Stimulated activated naive CD4-positive, alpha-beta T cell treated with Interleukin-2 at 50 U/mL for 16 hours (primary cell): ENCODE results near the gene NANOS3.
"Not testable (repeated sequence)": the region's sequence is repeated elsewhere in the genome, so short reads cannot be mapped to it uniquely, and the experiment has no call there.

ENCODE experiments used
- DNase-seq: peaks from one replicate; lab custom pipeline; 2025; lab: John Stamatoyannopoulos, UW

The NANOS3 gene

DNA sequence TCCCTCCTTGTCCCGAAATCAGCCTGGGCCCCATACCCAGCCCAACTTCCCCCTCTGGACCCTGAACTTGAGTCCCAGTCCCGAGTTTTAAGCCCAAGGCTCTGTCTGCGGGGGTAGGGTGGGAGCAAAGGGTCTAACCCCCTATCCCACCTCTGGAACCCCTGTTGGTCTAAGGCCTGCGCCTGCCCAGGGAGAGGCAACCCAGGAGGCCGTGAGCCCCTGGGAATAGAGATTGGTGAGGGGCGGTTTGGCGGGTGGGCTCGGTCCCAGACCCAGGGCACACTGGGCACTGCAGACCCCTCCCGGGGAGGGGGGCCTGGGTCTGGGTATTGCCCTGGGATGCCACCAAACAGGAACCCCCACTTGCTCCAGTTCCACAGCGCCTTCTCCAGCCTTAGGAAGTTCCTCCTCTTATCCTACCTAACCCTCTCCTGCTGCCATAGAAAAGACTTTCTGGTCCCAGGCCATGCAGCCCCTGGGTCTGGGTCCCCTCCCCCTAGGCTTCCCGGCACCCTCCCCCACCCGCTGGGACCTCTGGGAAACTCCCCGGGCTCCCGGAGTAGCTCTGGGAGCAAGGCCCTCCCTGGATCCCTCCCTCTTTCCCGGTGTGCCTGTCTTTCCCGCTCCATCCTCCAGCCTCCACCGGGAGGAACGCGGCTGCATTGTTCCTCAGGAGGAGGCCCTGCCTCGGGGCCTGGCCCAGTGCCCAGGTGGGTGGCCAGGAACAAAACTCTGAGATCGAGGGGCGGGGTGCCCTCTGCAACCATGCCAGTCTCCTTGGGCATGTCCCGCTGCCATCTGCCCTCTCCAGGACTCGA is 33.6 kb upstream of the NANOS3 start:
- no peak for DNase-seq

DNA sequence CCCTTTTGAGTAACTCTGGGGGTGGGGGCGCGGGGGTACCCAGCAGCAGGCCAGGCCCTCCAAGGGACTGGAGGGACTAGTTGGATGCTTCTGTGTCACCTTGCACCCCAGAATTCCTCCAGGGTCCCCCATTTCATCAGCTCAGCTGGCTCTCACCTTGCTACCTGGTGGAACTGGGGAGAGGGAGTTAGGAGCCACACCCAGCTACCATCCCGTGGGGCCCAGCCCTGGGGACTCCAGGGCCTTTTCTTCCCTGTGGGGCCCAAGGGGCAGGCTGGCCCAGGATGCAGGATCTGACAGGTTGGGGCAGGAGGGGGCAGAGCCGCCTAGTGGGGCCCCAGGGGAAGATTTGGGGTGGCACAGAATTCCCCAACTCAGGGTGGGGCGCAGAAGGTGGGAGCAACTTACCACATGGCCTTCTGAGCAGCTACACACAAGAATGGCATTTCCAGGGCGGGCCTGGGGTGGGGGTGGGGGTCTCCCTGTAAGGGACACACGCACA is 32.8 kb upstream of the NANOS3 start:
- DNase-seq: no peak

DNA sequence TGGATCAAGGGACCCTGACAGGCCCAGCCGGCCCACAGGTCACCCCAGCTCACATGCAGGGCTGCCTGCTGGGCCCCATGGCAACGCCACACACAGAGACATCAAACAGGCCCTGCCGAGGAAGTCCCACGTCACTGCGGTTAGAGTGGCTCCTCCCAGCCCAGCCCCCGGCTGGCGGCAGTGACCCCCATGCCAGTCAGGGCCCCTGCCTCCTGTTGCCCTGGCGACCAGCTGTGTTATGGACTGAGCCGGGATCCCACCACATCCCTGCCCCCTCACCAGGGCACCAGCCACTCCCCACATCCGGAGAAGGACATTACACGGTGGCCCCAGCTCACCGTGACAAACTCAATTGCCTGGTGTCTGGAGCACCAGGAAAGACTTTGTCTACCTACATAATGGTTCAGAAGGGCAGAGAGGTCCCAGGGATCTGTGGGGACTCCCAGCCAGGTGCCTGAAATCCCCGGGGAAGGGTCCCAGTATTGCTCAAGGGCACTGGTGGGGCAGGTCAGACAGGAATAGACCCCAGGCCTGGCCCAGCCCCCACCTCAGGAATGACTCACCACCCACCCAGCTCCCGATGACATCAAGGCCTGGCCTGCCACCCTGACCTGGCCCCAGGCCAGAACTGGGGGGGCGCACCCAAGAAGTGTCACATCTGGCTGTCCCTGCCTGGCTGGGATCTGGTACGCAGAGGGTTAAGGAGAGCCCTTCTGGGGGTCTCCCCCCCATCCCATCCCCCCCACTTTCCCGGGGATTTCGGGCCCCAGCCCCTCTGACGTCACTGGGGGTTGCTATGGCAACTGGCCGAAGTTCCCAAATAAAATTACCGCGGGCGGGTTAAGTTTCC is 30.2 kb upstream of the NANOS3 start:
- peak; percentile 94 for DNase-seq

DNA sequence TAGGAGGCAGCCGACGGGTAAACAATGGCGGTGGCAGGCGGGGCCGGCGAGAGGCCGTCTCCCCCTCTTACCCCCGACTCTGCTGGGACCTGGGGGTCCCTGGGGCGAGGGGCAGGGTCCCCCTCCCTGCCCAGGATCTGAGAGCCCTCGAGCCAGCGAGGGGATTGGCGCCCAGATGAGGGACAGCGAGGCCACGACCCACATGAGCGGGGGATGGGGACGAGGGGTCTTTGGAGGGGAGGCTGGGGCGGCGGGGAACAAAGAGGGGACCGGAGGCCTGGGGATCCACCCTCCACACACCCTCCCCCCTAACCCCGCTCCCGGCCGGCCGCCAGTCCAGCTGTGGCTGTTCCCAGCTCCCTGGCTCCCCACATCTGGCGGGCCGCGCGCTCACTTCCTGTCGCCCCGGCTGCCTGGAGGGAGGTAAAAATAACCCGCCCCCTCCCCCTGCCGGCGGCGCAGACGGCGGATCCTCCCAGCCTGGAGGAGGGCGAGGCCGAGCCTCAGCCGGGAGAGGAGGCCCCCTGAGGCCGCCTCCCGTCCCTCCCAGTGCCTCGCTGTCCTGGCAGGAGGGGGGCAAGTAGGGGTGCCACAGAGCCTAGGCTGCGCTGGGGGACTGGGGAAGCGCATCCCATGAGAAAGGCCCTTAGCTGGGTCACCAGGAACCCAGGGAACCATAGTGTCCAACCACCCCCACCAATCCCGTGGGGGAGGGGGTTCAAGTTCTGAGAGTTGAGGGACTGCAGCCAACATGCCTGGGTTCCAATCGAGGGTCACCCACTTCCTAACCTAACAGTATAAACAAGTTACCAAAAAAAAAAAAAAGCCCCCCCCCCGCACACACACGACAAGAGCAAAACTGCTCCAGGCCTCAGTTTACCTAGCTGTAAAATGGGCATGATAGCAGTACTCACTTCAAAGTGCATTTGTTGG is 29.3 kb upstream of the NANOS3 start:
- DNase-seq: peak; percentile 81

DNA sequence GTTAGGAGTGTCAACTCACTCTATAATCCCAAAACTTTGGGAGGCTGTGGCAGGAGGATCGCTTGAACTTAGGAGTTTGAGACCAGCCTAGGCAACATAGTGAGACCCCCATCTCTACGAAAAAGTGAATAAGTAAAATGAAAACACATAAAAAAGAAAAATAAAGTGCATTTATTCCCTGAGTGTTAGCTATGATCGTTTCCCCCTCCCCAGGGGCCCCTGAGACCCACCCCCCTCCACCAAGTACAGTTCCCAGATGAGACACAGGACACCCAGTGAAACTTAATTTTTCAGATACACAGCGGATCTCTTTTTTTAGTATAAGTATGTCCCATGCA is 28.6 kb upstream of the NANOS3 start:
- DNase-seq: no peak

DNA sequence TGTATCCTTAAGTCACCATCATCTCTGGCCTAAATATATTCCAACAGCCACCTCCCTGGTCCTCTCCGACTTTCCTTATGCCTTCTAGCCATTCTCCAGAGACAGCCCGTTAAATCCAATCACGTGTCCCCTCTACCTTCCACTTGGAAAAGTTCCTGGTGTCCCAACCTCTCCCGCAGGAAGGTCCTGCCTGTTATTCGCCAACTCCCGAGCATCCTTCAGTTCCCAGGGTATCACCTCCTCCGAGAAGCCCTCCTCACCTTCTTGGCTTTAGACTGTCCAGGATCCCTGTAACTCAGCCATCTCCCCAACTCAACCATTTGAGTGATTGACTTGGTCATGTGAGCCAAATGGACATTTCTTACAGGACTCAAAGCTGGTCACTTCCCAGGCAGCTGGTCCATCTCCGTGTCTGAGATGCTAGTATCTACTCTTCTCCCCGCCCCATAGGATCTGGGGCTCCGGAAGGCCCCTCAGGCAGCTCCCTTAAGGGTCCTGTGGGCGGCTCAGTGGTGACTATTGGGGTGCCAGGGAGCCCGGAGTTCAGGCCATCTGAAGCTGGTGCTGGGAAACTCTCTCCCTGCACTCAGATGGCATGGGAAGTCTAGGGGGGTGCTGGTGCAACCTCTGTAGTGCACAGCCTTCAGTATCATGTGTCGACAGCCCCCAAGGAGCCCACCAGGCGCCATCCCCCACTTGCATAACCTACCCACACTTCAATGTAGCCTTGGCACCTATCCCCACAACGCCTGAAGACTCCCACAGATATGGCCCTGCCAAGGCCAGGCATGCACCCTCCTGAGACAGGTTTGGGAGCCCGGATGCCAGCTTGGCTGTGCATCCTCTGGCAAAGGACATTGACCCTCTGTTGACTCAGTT is 27.9 kb upstream of the NANOS3 start:
- DNase-seq: no peak

DNA sequence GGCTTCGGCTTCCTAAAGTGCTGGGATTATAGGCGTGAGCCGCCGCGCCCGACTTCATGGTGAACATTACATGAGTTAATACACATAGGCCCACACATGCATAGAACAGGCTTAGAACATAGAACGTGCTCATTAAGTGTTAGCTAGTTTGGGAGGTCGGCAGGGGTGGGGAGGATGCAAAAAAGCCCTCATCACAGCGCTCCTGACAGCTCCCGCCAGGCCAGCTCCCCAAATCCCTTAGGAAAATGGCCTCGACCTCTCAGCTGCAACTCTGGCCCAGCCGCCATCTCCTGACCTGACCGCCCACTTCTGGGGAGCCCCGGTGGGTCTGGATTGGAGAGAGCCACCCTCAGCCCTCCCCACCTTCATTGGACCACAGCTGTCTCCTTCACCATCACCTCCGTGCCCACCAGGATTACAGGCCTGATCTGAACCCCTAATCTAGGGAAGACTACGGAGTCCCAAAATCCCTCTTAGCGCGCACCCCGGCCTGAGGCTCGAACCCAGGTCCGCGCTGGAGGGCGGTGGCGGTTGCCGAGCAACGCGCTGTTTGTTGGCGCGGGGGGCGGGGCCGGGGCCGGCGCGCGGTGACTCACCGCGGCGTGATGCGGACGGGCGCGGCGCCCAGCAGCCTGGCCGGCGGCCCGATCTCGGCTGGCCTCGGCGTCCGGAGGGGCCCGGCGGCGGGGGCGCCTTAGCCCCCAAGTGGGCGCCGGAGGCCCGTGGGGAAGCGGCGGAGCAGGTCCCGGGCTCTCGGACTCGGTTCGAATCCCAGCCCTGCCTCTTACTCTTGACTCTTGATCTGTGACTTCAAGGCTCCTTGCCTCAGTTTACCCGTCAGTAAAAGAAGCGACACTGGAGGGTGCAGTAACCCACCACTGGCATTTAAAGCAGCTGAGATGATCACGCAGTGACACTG is 26.7 kb upstream of the NANOS3 start:
- DNase-seq: peak; percentile 59

DNA sequence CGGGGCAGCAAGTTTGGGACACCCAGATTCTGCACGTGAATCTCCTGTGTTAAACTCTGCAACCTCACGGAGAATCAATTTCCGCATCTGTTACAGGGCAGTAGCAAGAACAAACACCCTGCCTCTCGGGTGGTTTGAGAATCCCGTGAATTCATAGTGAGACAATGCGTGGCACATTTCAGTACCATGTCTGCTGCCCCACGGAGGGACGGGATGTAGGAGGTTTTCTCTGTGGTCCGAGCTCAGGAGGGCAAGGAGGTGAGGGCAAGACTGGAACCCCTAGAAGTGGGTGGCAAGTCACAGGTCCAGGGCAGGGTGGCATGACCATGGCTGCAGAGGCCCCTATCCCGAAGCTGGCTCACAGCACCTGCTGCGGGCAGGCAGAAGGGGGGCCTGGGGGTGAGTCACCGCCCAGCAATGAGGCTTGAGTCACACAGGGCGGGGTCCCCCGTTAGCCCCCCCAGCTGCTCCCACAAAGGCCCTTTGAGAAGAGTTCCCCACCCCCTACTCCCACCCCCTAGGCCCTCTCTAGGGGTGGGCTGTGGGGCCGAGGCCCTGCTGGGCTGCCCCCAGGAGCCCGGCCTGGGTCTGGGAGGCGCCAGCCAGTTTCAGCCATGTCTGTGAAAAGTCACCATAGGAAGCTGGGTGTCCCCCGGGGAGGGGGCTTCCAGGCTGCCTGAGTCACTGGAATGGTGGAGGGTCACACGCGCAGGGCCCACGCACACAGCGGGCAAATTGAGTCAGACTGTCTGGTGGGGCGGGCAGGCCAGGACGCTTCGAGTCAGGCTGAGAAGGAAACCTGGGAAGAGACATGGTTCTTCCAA is 25.8 kb upstream of the NANOS3 start:
- peak; percentile 63 for DNase-seq

DNA sequence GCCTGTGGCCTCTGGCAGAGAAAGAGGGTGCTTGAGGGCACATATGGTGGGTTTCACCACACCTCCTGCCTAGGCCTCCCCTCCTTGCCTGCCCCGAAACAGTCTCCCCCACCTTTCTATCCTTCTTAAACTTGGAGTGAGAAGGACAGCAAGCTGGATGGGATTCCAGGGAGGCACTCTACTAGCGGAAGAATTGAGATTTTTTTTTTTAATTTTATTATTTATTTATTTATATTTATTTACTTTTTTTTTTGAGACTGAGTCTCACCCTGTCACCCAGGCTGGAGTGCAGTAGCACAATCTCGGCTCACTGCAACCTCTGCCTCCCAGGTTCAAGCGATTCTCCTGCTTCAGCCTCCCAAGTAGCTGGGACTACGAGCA is 25.2 kb upstream of the NANOS3 start:
- not testable (repeated sequence) for DNase-seq

DNA sequence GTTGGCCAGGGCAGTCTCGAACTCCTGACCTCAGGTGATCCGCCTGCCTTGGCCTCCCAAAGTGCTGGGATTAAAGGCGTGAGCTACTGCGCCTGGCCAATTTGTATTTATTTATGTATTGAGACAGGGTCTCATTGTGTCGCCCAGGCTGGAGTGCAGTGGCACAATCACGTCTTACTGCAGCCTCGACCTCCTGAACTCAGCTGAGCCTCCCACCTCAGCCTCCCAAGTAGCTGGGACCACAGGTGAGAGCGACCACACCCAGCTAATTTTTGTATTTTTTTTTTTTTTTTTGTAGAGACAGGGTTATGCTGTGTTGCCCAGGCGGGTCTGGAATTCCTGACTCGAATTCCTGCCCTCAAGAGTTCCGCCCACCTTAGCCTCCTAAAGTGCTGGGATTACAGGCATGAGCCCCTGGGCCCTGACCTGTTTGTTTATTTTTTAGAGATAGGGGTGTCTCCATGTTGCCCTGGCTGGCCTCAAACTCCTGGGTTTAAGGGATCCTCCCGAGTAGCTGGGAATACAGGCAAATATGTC is 24.7 kb upstream of the NANOS3 start:
- DNase-seq: not testable (repeated sequence)

DNA sequence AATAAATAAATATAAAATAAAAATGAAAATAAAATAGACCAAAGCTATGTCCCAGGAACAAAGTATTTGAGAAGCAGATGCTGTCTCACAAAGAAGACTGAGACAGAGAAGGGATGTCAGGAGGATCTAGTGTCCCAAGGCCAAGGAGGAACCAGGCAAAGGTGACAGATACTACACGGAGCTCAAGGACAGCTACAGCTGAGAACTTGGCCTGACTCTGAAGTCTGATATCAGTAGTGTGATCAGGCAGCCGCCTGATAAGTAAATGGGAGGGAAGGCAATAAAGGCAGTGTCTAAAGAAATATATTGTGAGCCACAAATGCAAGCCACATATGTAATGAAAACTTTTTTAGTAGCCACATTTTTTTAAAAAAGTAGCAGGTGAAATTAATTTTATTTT is 20.4 kb upstream of the NANOS3 start:
- no peak for DNase-seq

DNA sequence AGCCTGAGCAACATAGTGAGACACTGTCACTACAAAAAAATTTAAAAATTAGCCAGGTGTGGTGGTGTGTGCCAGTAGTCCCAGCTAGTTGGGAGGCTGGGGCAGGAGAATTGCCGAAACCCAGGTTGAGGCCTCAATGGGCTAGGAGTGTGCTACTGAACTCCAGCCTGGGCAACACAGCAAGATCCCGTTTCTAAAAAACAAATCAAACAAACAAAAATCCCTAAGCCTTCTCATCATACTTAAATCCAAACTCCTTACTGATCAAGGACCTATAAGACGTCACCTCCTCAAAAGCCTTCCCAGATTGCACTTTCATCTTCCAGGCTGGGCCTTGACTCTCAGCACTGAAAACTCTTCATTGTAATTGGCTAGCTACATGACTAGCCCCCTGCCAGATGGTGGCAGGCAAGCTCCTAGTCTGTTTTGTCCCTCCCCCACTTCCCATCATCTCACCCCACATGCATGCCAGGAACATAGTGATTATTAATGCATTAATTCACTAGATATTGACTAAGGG is 17.5 kb upstream of the NANOS3 start:
- DNase-seq: no peak

DNA sequence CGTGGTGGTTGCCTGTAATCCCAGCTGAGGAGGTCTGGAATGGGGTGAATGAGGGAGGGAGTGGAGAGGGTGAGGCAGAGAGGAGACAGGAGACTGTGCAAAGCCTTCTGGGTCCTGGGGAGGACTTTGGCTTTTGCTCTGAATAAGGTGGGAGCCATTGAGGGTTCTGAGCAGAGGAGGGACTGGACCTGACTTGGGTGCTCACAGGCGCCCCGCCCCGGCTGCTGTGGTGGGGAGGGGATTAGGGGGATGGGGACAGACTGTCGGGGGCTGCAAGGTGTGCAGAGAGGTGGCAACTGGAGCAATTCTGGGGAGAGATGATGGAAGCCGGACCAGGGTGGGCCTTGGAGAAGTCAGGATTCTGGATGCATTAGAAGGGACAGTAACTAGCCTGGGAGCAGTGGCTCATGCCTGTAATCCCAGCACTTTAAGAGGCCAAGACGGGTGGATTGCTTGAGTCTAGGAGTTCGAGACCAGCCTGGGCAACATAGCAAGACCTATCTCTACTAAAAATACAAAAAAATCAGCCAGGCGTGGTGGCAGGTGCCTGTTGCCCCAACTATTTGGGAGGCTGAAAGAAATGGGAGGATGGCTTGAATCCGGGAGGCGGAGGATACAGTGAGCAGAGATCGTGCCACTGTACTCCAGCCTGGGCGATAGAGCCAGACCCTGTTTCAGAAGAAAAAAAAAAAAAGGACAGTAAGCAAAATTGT is 16.1 kb upstream of the NANOS3 start:
- no peak for DNase-seq

DNA sequence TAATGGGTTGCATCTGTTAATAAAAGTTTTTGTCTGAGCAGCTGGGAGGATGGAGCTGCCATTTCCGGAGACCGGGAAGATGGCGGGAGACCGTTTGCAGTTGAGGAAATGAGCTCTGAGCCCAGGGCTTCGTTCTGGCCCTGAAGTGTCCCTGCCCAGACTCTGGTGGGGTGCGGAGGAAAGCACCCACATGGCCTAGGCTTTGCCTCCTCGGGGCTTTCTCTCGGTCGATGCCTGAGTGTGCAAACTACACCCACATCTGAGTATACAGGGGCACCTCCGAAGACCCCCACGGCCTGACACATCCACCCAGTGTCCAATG is 15.6 kb upstream of the NANOS3 start:
- DNase-seq: no peak

DNA sequence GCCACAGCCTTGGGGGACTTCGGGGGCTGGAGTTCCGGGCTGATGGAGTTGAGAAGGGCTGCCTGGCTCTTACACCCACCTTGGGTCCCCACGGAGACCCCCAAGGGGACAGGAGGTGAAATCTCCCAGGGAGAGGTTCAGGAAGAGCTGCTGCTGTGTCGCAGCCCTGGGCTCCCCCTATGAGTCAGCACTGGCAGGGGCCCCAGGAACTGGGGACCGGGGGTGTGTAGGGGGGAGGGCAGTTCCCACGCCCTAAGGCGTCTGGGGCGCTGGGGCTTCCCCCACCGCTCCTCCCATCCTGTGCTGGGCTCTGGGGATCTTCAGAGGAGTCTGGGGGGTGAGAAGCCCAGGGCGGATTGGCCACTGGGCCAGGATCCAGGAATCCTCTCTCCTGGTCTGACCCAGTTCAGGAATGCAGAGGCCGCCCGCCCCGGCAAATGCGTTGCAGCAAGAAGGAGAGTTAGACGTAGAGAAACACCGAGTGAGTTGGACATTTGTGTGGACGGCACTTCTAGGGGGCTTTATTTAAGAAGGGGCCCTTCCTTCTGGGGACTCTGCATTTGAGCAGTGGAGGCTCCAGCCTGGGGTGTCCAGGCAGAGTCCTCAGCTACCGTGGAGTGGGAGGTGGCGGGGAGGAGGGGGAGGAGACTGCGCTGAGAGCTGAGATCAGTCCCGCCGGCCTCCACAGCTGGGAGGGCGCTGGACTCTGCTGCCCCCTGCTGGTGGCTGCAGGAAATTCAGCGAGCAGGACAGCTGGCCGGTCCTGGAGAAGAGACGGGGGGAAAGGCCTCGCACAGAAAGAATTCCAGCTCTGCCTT is 15.0 kb upstream of the NANOS3 start:
- peak; percentile 87 for DNase-seq

DNA sequence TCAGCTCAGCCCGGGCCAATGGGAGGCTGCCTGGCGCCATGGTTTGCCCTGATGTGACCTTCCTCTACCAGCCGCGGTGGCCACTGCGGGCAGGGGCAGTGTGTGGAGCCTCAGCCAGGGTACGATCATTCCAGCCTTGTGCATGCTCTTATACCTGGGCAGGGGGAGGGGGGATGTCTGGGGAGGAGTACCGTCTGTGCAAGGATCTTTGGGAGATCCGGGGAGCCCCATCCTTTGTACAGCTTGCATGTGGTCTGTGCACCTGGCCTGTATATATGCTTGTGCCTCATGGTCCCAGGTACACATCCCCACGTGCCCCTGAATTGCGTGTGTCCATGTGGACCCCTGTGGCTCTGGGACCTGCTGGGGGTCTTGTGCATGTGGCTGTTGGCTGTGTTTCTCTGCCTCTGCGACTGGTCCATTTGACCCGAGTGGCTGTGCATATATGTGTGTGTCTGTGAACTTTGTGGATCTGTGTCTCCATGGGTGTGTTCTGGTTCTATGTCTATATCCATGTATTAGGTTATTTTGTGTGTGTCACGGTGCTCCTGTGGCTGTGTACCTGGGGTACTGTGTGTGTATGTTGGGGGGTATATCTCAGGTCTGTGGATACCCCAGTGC is 12.8 kb upstream of the NANOS3 start:
- no peak for DNase-seq
